Neural progenitor cell (in vitro differentiated cells): ENCODE measurements around the gene NABP1.

Experiments used
- CTCF ChIP-seq: fragments of 200-600 bp; sonication (generic); IDR thresholded peaks from 2 replicates; pipeline ENCODE4 v1.5.1; 2017; ENCODE audit warnings: antibody characterized with exemption, mild to moderate bottlenecking
- EZH2 ChIP-seq: fragments of 200-600 bp; sonication (generic); IDR thresholded peaks from 2 replicates; pipeline ENCODE4 v1.6.1; 2017; ENCODE audit warnings: antibody characterized with exemption, mild to moderate bottlenecking, moderate library complexity

DNA sequence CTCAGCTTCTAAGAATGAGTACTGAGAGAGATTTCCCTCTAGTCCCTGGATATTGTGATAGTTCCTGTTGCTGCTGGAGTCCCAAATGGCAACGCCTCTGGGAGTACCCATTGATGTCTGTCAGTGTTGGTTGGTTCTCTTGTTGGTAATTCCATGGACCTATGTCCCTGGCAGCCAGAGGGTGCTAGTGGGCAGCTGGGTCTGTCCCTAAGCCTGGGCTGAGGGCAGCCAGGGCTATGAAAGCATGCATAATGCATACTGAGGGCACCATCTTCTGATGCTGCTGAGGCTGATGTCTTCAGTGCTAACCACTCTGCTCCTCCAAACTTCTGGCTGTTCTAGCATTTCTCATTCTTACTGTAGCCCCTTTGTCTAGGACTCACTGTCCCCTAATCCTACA is 35.9 kb downstream of the NABP1 start:
- peak; percentile 32 for TF ChIP-seq CTCF
- TF ChIP-seq EZH2: no peak
